Lower leg skin (tissue), 3 donors: ENCODE data around the gene TNNI3.
"Not testable (repeated sequence)": the region's sequence is repeated elsewhere in the genome, so short reads cannot be mapped to it uniquely, and the experiment has no call there.

Experiments used
- POLR2A ChIP-seq, 2 donors: fragments of 450-650 bp; IDR thresholded peaks; one replicate each; pipeline ENCODE4 v1.6.1; 2016 to 2017; ENCODE audit warnings: antibody characterized with exemption in 2 of 2, mild to moderate bottlenecking in 1 of 2, moderate library complexity in 1 of 2
- TF ChIP-seq, protein P1 (sequence below), 3 donors: fragments of 450-650 bp; IDR thresholded peaks; one replicate each; pipeline ENCODE4 v1.5.1; 2016; ENCODE audit warnings: antibody characterized with exemption in 3 of 3, mild to moderate bottlenecking in 3 of 3, moderate library complexity in 2 of 3

DNA sequence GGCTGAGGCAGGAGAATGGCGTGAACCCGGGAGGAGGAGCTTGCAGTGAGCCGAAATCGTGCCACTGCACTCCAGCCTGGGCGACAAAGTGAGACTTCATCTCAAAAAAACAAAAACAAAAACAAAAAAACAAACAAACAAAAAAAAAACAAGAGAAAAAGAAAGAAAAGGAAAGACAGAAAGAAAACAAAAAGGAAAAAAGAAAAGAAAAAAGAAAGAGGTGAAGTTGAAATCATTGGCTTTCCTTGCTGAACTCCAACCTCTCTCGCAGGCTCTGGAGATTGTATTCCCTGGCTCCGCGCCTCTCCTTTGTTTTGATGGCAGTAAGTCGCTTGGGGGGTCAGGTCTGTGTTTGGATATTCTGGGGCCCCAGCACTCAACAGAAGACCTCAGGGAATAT lies 14.8 kb upstream of the TNNI3 start:
- TF ChIP-seq, protein P1, sequence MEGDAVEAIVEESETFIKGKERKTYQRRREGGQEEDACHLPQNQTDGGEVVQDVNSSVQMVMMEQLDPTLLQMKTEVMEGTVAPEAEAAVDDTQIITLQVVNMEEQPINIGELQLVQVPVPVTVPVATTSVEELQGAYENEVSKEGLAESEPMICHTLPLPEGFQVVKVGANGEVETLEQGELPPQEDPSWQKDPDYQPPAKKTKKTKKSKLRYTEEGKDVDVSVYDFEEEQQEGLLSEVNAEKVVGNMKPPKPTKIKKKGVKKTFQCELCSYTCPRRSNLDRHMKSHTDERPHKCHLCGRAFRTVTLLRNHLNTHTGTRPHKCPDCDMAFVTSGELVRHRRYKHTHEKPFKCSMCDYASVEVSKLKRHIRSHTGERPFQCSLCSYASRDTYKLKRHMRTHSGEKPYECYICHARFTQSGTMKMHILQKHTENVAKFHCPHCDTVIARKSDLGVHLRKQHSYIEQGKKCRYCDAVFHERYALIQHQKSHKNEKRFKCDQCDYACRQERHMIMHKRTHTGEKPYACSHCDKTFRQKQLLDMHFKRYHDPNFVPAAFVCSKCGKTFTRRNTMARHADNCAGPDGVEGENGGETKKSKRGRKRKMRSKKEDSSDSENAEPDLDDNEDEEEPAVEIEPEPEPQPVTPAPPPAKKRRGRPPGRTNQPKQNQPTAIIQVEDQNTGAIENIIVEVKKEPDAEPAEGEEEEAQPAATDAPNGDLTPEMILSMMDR (IDR thresholded peaks at IDR 0.05), result not testable (repeated sequence)
- not testable (repeated sequence) for TF ChIP-seq POLR2A (IDR thresholded peaks at IDR 0.05)
